GM19372 (cell line): Measurements from ENCODE around the gene SOS1.
"Not testable (repeated sequence)": the region's sequence is repeated elsewhere in the genome, so short reads cannot be mapped to it uniquely, and the experiment has no call there.

Source experiments
- ATAC-seq: cut with Tn5 transposase; IDR thresholded peaks from one replicate; pipeline ENCODE4 v1.9.1; 2021; ENCODE audit warnings: mild to moderate bottlenecking, low read depth, moderate library complexity; ENCODE audit not compliant: unreplicated experiment

Gene SOS1

GRCh38 chr2:38936516-38936915, 184.3 kb downstream of the SOS1 start:
- ATAC-seq, result not testable (repeated sequence)

GRCh38 chr2:38935568-38936172, 185.2 kb downstream of the SOS1 start:
- no peak for ATAC-seq

- ATAC-seq, result no peak
Observed at GRCh38 chr2:38934742-38935141, 186.1 kb downstream of the SOS1 start.

- no peak for ATAC-seq
Observed at GRCh38 chr2:38933653-38934052, 187.2 kb downstream of the SOS1 start.

- no peak for ATAC-seq
Observed at GRCh38 chr2:38932586-38932985, 188.3 kb downstream of the SOS1 start.
